IMR-90 (cell line): ENCODE results near the gene SNX1. TPM values are rescaled to one million over a fixed set of nuclear protein-coding genes. Genes with fewer than 3 reads are reported as not detected.

Experiments used
- ATAC-seq: fragments of 200-7000 bp; cut with Tn5 transposase; 2 replicates; pipeline ENCODE4 v1.9.1; 2020; ENCODE audit warnings: low read depth, mild to moderate bottlenecking, moderate library complexity
- BruUV-seq: library from RNA; stranded (reverse); fragments of 400-500 nt; replicated peaks from 2 replicates; lab custom pipeline; 2021; lab: Mats Ljungman, UMichigan
- CTCF ChIA-PET: fragments of 300-600 bp; formaldehyde crosslinking; extraction: SDS; loops from one replicate; lab custom pipeline; 2021; ENCODE audit warnings: antibody characterized with exemption; lab: Yijun Ruan, JAX
- POLR2A ChIA-PET: fragments of 300-600 bp; sonication (Branson Sonifier 250); formaldehyde crosslinking; loops from one replicate; lab custom pipeline; 2022; ENCODE audit warnings: antibody characterized with exemption; ENCODE audit not compliant: unreplicated experiment; lab: Charles Lee
- DNase-seq: peaks from one replicate; pipeline ENCODE4 v3.0.0; 2013
- H2AFZ ChIP-seq: replicated peaks from 2 replicates; pipeline ENCODE3; 2013; ENCODE audit warnings: low read length, mild to moderate bottlenecking; ENCODE audit not compliant: poor library complexity
- H2AK5ac ChIP-seq: 2 replicates; pipeline ENCODE4 v1.6.1; 2013; ENCODE audit warnings: low read depth, low read length, inconsistent platforms
- H2AK9ac ChIP-seq: replicated peaks from 2 replicates; pipeline ENCODE3; 2013; ENCODE audit warnings: mild to moderate bottlenecking, low read depth, low read length, moderate library complexity; ENCODE audit not compliant: poor library complexity
- H2BK120ac ChIP-seq: 2 replicates; pipeline ENCODE4 v1.6.1; 2013; ENCODE audit warnings: low read depth, low read length, inconsistent platforms
- H2BK15ac ChIP-seq: 3 replicates; pipeline ENCODE4 v1.6.1; 2013; ENCODE audit warnings: low read depth, low read length, inconsistent platforms
- H2BK20ac ChIP-seq: 2 replicates; pipeline ENCODE4 v1.6.1; 2013; ENCODE audit warnings: low read depth, mild to moderate bottlenecking, inconsistent platforms, low read length, moderate library complexity
- H2BK5ac ChIP-seq: 2 replicates; pipeline ENCODE4 v1.6.1; 2013; ENCODE audit warnings: mild to moderate bottlenecking, low read depth, low read length, inconsistent platforms; ENCODE audit not compliant: poor library complexity, severe bottlenecking
- H3K14ac ChIP-seq: replicated peaks from 2 replicates; pipeline ENCODE4 v1.6.1; 2013; ENCODE audit warnings: low read depth, low read length, inconsistent platforms
- H3K18ac ChIP-seq: 2 replicates; pipeline ENCODE4 v1.6.1; 2013; ENCODE audit warnings: low read depth, low read length, control low read depth
- H3K23ac ChIP-seq: 2 replicates; pipeline ENCODE4 v1.6.1; 2013; ENCODE audit warnings: low read depth, low read length, inconsistent platforms
- H3K27ac ChIP-seq: 2 replicates; pipeline ENCODE4 v1.5.1; 2013; ENCODE audit warnings: mild to moderate bottlenecking, control low read depth, low read length; ENCODE audit not compliant: insufficient read depth
- H3K27me3 ChIP-seq: 2 replicates; pipeline ENCODE4 v1.6.1; 2013; ENCODE audit warnings: low read length; ENCODE audit not compliant: control insufficient read depth, insufficient read depth
- H3K36me3 ChIP-seq: 2 replicates; pipeline ENCODE4 v1.6.1; 2013; ENCODE audit warnings: low read length, mixed read lengths; ENCODE audit not compliant: control insufficient read depth, insufficient read depth
- H3K4ac ChIP-seq: 2 replicates; pipeline ENCODE4 v1.6.1; 2013; ENCODE audit warnings: low read depth, low read length, inconsistent platforms
- H3K4me1 ChIP-seq: 2 replicates; pipeline ENCODE4 v1.6.1; 2013; ENCODE audit warnings: low read length, mixed read lengths; ENCODE audit not compliant: control insufficient read depth, insufficient read depth
- H3K4me2 ChIP-seq: 2 replicates; pipeline ENCODE4 v1.6.1; 2013; ENCODE audit warnings: low read depth, mild to moderate bottlenecking, control low read depth, low read length, moderate library complexity
- H3K4me3 ChIP-seq: 2 replicates; pipeline ENCODE4 v1.5.1; 2013; ENCODE audit warnings: low read depth, mild to moderate bottlenecking, control low read depth, low read length, moderate library complexity; ENCODE audit not compliant: insufficient read depth
- H3K56ac ChIP-seq: 2 replicates; pipeline ENCODE4 v1.6.1; 2013; ENCODE audit warnings: low read length, inconsistent platforms; ENCODE audit not compliant: insufficient read depth; ENCODE audit errors: extremely low read depth
- H3K79me1 ChIP-seq, 2 experiments: 2 replicates each; pipeline ENCODE4 v1.6.1; 2013; ENCODE audit warnings: low read length in 2 of 2, inconsistent platforms in 1 of 2, low read depth in 1 of 2
- H3K9ac ChIP-seq: 2 replicates; pipeline ENCODE4 v1.6.1; 2013; ENCODE audit warnings: low read depth, low read length, control low read depth
- H3K9me1 ChIP-seq: 2 replicates; pipeline ENCODE4 v1.6.1; 2013; ENCODE audit warnings: low read length, inconsistent platforms; ENCODE audit not compliant: insufficient read depth
- H3K9me3 ChIP-seq: 2 replicates; pipeline ENCODE4 v1.6.1; 2013; ENCODE audit warnings: low read length; ENCODE audit not compliant: control insufficient read depth, insufficient read depth
- H4K20me1 ChIP-seq: 2 replicates; pipeline ENCODE4 v1.6.1; 2013; ENCODE audit warnings: low read length, inconsistent platforms; ENCODE audit not compliant: insufficient read depth
- H4K5ac ChIP-seq: 2 replicates; pipeline ENCODE4 v1.6.1; 2013; ENCODE audit warnings: mild to moderate bottlenecking, low read depth, low read length, control low read depth
- H4K8ac ChIP-seq, 2 experiments: 2 replicates each; pipeline ENCODE4 v1.6.1; 2013; ENCODE audit warnings: low read depth in 2 of 2, low read length in 2 of 2, control low read depth in 1 of 2, inconsistent platforms in 1 of 2
- H4K91ac ChIP-seq: 2 replicates; pipeline ENCODE4 v1.6.1; 2013; ENCODE audit warnings: low read depth, low read length, inconsistent platforms; ENCODE audit not compliant: insufficient read depth
- BHLHE40 ChIP-seq: fragments of 150-350 bp; IDR thresholded peaks from 2 replicates; pipeline ENCODE4 v1.6.1; 2016; ENCODE audit warnings: mild to moderate bottlenecking, low read depth, low read length
- CEBPB ChIP-seq: IDR thresholded peaks from 2 replicates; pipeline ENCODE4 v1.6.1; 2012; ENCODE audit warnings: low read depth, low read length, improper control_type of control experiment
- FOS ChIP-seq: fragments of 150-350 bp; IDR thresholded peaks from 2 replicates; pipeline ENCODE4 v1.6.1; 2016; ENCODE audit warnings: low read depth, low read length
- MAZ ChIP-seq: IDR thresholded peaks from 2 replicates; pipeline ENCODE4 v1.6.1; 2012; ENCODE audit warnings: low read depth, mild to moderate bottlenecking, low read length, improper control_type of control experiment, moderate library complexity, borderline replicate concordance
- USF2 ChIP-seq: fragments of 150-350 bp; IDR thresholded peaks from 2 replicates; pipeline ENCODE4 v1.6.1; 2017; ENCODE audit warnings: mild to moderate bottlenecking, antibody characterized with exemption, low read length, low read depth
- WGBS, 2 experiments: methylation state at CpG; one replicate each; pipeline versions ENCODE4 v1.1.5 to v1.1.7; 2013; ENCODE audit warnings: missing lambda C conversion rate in 2 of 2; ENCODE audit not compliant: insufficient read length in 1 of 2; ENCODE audit errors: extremely low coverage in 2 of 2; 5-methylcytosine and 5-hydroxymethylcytosine counted together
- dilution Hi-C: fragments of 300-500 bp; cut with HindIII; formaldehyde crosslinking; loops from one replicate; pipeline ENCODE4 v1.14.3; 2018; ENCODE audit warnings: low sequenced_read_pairs; ENCODE audit not compliant: unreplicated experiment
- in situ Hi-C: fragments of 300-500 bp; cut with MboI; formaldehyde crosslinking; loops from 3 replicates; pipeline ENCODE4 v1.14.3; 2019; ENCODE audit warnings: low sequenced_read_pairs, inconsistent platforms, mixed read lengths
- intact Hi-C: fragments of 100-400 bp; cut with micrococcal nuclease; formaldehyde crosslinking; loops from 2 replicates; pipeline ENCODE4 v1.10.0; 2022
- polyA plus RNA-seq, 3 experiments: library from polyadenylated mRNA; depleted of rRNA; stranded (reverse); fragments of >200 nt; gene quantifications; 2 replicates each; pipeline ENCODE4 v1.2.3, GENCODE V29; 2012; ENCODE audit warnings: low replicate concordance in 1 of 3
- total RNA-seq: library from RNA; depleted of rRNA; stranded (reverse); fragments of >200 nt; gene quantifications from 2 replicates; pipeline ENCODE4 v1.2.3, GENCODE V29; 2012

Gene SNX1
- total and polyA plus RNA-seq, 2 of the 4 experiments (the other 2 are of a cell fraction) = 35.3 to 72.3 TPM

- Histone ChIP-seq H3K9me3 (no peaks in the 10 kb centered on the region), H3K4me2 (peak overlapping the region; percentile 28), H2AFZ (no peak overlapping the region), H4K5ac (no peak overlapping the region), H3K9ac (no peak overlapping the region), H3K27ac (peak overlapping the region; percentile 42; the same call in 1 of the 2 replicates), H3K36me3 (peaks cover 4% of the 10 kb centered on the region; the same call in 1 of the 2 replicates), H3K23ac (no peak overlapping the region), H3K56ac (no peak overlapping the region), H4K8ac (peak overlapping the region in 1 of 2 experiments; percentile 29; a peak in 1 of 4 replicates), H2BK15ac (peak overlapping the region; percentile 58; the same call in 1 of the 3 replicates), H4K20me1 (peaks cover 7% of the 10 kb centered on the region; the same call in 1 of the 2 replicates), H3K79me1 (peaks cover 0 to 10% of the 10 kb centered on the region in 2 experiments; a peak in 3 of 4 replicates), H2BK5ac (peak overlapping the region; percentile 36), H3K4ac (peak overlapping the region; percentile 60), H2AK5ac (peak overlapping the region; percentile 44; the same call in 1 of the 2 replicates), H3K14ac (peak overlapping the region; percentile 38; the same call in 1 of the 2 replicates), H3K4me3 (no peak overlapping the region), H3K18ac (no peak overlapping the region), H3K4me1 (peaks cover 15% of the 10 kb centered on the region), H3K9me1 (peaks cover 8% of the 10 kb centered on the region), H4K91ac (0 out of 2 replicates have a peak overlapping the region, but pooled peaks have one; percentile 12), H2AK9ac (peak overlapping the region; percentile 71), H3K27me3 (no peaks in the 10 kb centered on the region), H2BK20ac (peak overlapping the region; percentile 21; the same call in 1 of the 2 replicates), H2BK120ac (peak overlapping the region; percentile 22; the same call in 1 of the 2 replicates)
- DNase-seq (peak; percentile 88), ATAC-seq (peak; percentile 68)
- CTCF ChIA-PET = interaction anchor here (1.3 kb wide), 1 partner anchor 25 kb away, joined by 3 read pairs; the partner anchor contains the start of gene DAPK2
- intact Hi-C loops (loop anchor here (10.0 kb wide), 1 partner anchor 776 kb away; no protein-coding TSS in a partner anchor), in situ Hi-C loops (loop anchor here (25.0 kb wide), 2 partner anchors 434 to 784 kb away; partner anchors contain the start of gene APH1B), dilution Hi-C loops (no loop called here)
- BruUV-seq = no TSS peak
- WGBS, 2 experiments = 52% methylated on average over 5 of the region's 8 CpGs; no CpG with 5 or more reads in 1 of the 2 experiments
- TF ChIP-seq CEBPB (peak; percentile 30; the same call in 1 of the 2 replicates), MAZ (no peak), FOS (peak; percentile 43; the same call in 1 of the 2 replicates), BHLHE40 (peak; percentile 52; the same call in 1 of the 2 replicates), USF2 (peak; percentile 92)
- POLR2A ChIA-PET = no interaction called here
Measured at GRCh38 chr15:64070965-64071851, 24.6 kb upstream of the SNX1 start.
